Measurements from ENCODE around the gene SIVA1. TPM values are rescaled to one million over a fixed set of nuclear protein-coding genes. Genes with fewer than 3 reads are reported as not detected.
"Not testable (repeated sequence)": the region's sequence is repeated elsewhere in the genome, so short reads cannot be mapped to it uniquely, and the experiment has no call there.

SIVA1 gene
- total and polyA plus RNA-seq, 8 donors, result 29.1 to 136 (median 42.6) TPM

DNA sequence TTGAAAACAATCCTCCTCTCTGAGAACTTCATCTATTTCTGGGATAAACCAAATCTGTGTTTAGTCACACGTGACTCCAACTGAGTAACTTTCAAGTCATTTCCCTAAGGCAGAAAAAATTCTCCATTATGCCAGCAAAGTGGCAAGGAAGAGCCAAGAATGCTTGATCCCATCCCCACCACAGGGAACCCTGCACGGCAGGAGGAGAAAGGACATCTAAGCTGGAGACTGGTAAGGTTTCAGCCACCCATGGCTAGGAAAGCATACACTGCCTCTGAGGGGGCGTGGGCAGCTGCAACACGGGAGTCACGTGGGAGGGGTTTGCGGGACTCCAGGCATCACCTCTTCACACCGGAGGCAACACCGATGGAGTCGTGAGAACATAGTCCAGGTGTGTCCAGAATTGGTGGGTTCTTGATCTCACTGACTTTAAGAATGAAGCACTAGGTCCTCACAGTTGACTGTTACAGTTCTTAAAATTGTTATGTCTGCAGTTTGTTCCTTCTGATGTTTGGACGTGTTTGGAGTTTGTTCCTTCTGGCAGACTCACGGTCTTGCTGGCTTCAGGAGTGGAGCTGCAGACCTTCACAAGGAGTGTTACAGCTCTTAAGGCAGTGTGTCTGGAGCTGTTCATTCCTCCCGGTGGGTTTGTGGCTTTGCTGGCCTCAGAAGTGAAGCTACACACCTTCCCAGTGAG is 2.7 kb upstream of the SIVA1 start:
- intact Hi-C loops (cut with DNase I), result no loop called here

DNA sequence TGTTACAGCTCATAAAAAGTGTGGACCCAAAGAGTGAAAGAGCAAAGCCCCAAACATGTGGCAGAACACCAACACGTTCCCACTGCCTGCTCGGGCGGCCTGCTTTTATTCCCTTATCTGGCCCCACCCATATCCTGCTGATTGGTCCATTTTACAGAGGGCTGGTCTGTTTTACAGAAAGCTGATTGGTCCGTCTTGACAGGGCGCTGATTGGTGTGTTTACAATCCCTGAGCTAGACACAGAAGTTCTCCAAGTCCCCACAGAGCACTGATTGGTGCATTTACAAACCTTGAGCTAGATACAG is 2.2 kb upstream of the SIVA1 start:
- peak in 2 of 6 donors; percentile 7 to 13 for DNase-seq
- H3K27me3 ChIP-seq; intact Hi-C loops (cut with DNase I); H3K27ac ChIP-seq; ATAC-seq; FAIRE-seq; H3K9me3 ChIP-seq; H3K4me3 ChIP-seq; H3K36me3 ChIP-seq: not testable (repeated sequence)
- 82 to 89% methylated on average over 5 of the region's 5 CpGs for WGBS, 2 donors
- peaks cover 16 to 18% (median 17%) of the 10 kb centered on the region in 3 donors for H3K4me1 ChIP-seq

More for the DNA sequence above, 2.7 kb upstream of the SIVA1 start:
- Histone ChIP-seq H3K9me3 (no peaks in the 10 kb centered on the region), H3K4me1 (peaks cover 11 to 13% (median 13%) of the 10 kb centered on the region in 3 donors), H3K27ac (no peak overlapping the region), H3K4me3 (no peak overlapping the region), H3K27me3 (no peaks in the 10 kb centered on the region), H3K36me3 (no peaks in the 10 kb centered on the region)
- FAIRE-seq (no peak), DNase-seq (peak in 2 of 6 donors; percentile 15 to 34), ATAC-seq (no peak)
- TF ChIP-seq, protein P1, sequence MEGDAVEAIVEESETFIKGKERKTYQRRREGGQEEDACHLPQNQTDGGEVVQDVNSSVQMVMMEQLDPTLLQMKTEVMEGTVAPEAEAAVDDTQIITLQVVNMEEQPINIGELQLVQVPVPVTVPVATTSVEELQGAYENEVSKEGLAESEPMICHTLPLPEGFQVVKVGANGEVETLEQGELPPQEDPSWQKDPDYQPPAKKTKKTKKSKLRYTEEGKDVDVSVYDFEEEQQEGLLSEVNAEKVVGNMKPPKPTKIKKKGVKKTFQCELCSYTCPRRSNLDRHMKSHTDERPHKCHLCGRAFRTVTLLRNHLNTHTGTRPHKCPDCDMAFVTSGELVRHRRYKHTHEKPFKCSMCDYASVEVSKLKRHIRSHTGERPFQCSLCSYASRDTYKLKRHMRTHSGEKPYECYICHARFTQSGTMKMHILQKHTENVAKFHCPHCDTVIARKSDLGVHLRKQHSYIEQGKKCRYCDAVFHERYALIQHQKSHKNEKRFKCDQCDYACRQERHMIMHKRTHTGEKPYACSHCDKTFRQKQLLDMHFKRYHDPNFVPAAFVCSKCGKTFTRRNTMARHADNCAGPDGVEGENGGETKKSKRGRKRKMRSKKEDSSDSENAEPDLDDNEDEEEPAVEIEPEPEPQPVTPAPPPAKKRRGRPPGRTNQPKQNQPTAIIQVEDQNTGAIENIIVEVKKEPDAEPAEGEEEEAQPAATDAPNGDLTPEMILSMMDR (IDR thresholded peaks at IDR 0.05), result no peak
- WGBS, 2 donors, result 82 to 86% methylated on average over 12 of the region's 12 CpGs

DNA sequence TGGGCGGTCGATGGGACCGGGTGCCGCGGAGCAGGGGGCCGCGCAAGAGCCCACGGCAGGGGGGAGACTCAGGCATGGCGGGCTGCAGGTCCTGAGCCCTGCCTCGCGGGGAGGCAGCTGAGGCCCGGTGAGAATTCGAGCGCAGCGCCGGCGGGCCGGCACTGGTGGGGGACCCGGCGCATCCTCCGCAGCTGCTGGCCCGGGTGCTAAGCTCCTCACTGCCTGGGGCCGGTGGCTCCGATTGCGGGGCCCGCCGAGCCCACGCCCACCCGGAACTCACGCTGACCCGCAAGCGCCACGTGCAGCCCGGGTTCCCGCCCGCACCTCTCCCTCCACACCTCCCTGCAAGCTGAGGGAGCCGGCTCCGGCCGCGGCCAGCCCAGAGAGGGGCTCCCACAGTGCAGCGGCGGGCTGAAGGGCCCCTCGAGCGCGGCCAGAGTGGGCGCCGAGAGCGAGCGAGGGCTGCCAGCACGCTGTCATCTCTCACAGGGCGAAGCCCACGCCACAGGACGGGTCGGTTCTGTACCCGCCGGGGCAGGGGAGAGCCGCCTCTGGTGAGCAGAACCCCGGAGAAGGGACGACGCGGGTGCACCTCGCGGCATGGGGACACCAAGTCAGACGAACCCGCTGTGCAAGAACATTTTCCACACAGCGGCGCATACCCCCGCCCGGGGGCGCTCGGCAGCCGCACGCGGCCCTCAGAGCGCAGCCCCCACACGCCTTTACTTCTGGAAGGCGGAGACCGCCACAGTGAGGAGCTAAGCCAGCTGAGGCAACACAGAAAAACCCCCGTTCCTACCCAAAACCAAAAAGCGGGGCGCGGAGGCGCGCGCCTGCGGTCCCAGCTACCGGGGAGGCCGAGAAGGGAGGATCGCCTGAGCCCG is 1.2 kb upstream of the SIVA1 start:
- ATAC-seq (no peak), DNase-seq (peak in 3 of 6 donors; percentile 54 to 85 (median 70)), FAIRE-seq (no peak)
- H3K36me3 ChIP-seq, result no peaks in the 10 kb centered on the region
- WGBS, 2 donors, result 77 to 80% methylated on average over 83 to 90 of the region's 90 CpGs
- H3K9me3 ChIP-seq, result no peaks in the 10 kb centered on the region
- peak overlapping the region in 3 of 4 donors; percentile 8 to 90 (median 87) for H3K4me3 ChIP-seq
- TF ChIP-seq, protein P1 (IDR thresholded peaks at IDR 0.05), result no peak
- intact Hi-C loops (cut with DNase I), result no loop called here
- peak overlapping the region; percentile 59 to 81 (median 69) for H3K27ac ChIP-seq
- H3K27me3 ChIP-seq, result no peaks in the 10 kb centered on the region
- H3K4me1 ChIP-seq, result peaks cover 17 to 23% (median 22%) of the 10 kb centered on the region in 3 donors

DNA sequence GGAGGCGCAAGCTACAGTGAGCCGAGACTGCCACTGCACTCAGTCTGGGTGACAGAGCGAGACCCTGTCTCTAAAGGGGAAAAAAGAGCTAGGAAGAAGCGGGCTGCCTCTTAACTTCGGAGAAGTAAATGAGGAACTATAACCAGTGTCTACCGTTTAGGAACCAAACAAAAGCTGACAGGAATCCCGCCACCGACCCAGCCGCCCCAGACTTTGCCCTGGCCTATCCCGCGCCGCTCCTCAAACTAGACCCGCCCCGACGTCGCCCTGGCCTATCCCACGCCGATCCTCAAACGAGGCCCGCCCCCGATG is 568 bp upstream of the SIVA1 start:
- H3K4me3 ChIP-seq, result peak overlapping the region in 3 of 4 donors; percentile 8 to 90 (median 87)

More for the DNA sequence above, 568 bp upstream of the SIVA1 start:
- FAIRE-seq (peak; percentile 84), DNase-seq (no peak), ATAC-seq (no peak)
- Histone ChIP-seq H3K4me1 (peaks cover 17 to 22% (median 22%) of the 10 kb centered on the region in 3 donors), H3K9me3 (no peaks in the 10 kb centered on the region), H3K36me3 (peaks cover 0 to under 1% (median 0%) of the 10 kb centered on the region in 3 donors), H3K27ac (peak overlapping the region; percentile 59 to 81 (median 69)), H3K27me3 (no peaks in the 10 kb centered on the region)
- TF ChIP-seq, protein P1 (IDR thresholded peaks at IDR 0.05), result no peak
- WGBS, 2 donors, result 3 to 4% methylated on average over 21 of the region's 21 CpGs
- intact Hi-C loops (cut with DNase I), result no loop called here
